ENCODE data around the gene TRRAP.

GRCh38 chr7:99035723-99036545 lies 157.6 kb downstream of the TRRAP start:
- TF ChIP-seq EP300 (IDR thresholded peaks at IDR 0.05) (no peak), CTCF (IDR thresholded peaks at IDR 0.05) (no peak), POLR2AphosphoS5 (IDR thresholded peaks at IDR 0.05) (no peak), POLR2A (IDR thresholded peaks at IDR 0.05) (no peak)
